Right lobe of liver (tissue), 6 donors: ENCODE results near the gene WDFY4. TPM values are rescaled to one million over a fixed set of nuclear protein-coding genes. Genes with fewer than 3 reads are reported as not detected.

ENCODE experiments used
- ATAC-seq, 4 donors: fragments of 200-7000 bp; cut with Tn5 transposase; one replicate each; pipeline ENCODE4 v1.9.1; 2020; ENCODE audit warnings: mild to moderate bottlenecking in 4 of 4, moderate library complexity in 4 of 4
- DNase-seq, 3 donors: peaks; one replicate each; pipeline ENCODE4 v3.0.0-alpha.2; 2020
- H3K27ac ChIP-seq, 3 donors: fragments of 200-600 bp; one replicate each; pipeline ENCODE4 v1.8.0; 2022
- H3K27me3 ChIP-seq, 2 donors: fragments of 200-600 bp; one replicate each; pipeline ENCODE4 v1.8.0; 2022
- H3K36me3 ChIP-seq, 4 donors: fragments of 200-600 bp; sonication (generic) in 1 of 4; one replicate each; pipeline versions ENCODE4 v1.5.1 to v1.8.0; 2017 to 2022; ENCODE audit warnings: control low read depth in 1 of 4
- H3K4me1 ChIP-seq, 4 donors: fragments of 200-600 bp; sonication (generic) in 1 of 4; one replicate each; pipeline versions ENCODE4 v1.5.1 to v1.8.0; 2017 to 2022; ENCODE audit warnings: control low read depth in 1 of 4
- H3K4me3 ChIP-seq, 3 donors: fragments of 200-600 bp; one replicate each; pipeline ENCODE4 v1.8.0; 2022
- H3K9me3 ChIP-seq, 4 donors: fragments of 200-600 bp; sonication (generic) in 1 of 4; one replicate each; pipeline versions ENCODE4 v1.5.1 to v1.8.0; 2017 to 2022; ENCODE audit warnings: control low read depth in 1 of 4
- POLR2A ChIP-seq: fragments of 450-650 bp; IDR thresholded peaks from one replicate; pipeline ENCODE4 v1.6.1; 2017; ENCODE audit warnings: antibody characterized with exemption, mild to moderate bottlenecking
- WGBS: methylation state at CpG from one replicate; pipeline ENCODE4 v1.1.6; 2018; ENCODE audit warnings: low coverage, low lambda C conversion rate; ENCODE audit not compliant: insufficient coverage; ENCODE audit errors: missing lambda C conversion rate; 5-methylcytosine and 5-hydroxymethylcytosine counted together
- intact Hi-C, 2 donors: fragments of 100-400 bp; cut with DNase I; formaldehyde crosslinking; loops; one replicate each; pipeline versions ENCODE4 v1.11.2 to v1.14.1; 2022
- total RNA-seq, 6 experiments: library from RNA; depleted of rRNA in 2 of 6; stranded (reverse); fragments of >200 nt in 2 of 6; fragmentation: NEBNext Ultra II Directional in 3 of 6; extraction: Animal tissue kit (Norgen Biotek cat#: 25700) in 3 of 6; gene quantifications; one replicate each; pipeline versions ENCODE4 v1.1.0 to v1.2.4, GENCODE V29; 2016 to 2023
- TF ChIP-seq, protein P1 (sequence below), 4 donors: fragments of 200-600 bp in 3 of 4; fragments of 450-650 bp in 1 of 4; IDR thresholded peaks; one replicate each; pipeline versions ENCODE4 v1.5.1 to v1.8.0; 2016 to 2022; ENCODE audit warnings: antibody characterized with exemption in 4 of 4, mild to moderate bottlenecking in 2 of 4
- donor health status: DM: no; HTN: yes; CAD: no.
- donor health status: DM: no; HTN: no; CAD: no.
- donor health status: DM: no; HTN: no; CAD: no.
- donor health status: DM: no; HTN: yes; CAD: no.
- donor health status: DM: no; HTN: yes; CAD: no.

WDFY4 gene
- total RNA-seq, 6 experiments from 2014 or later, result 1.4 to 4.1 (median 1.9) TPM

DNA sequence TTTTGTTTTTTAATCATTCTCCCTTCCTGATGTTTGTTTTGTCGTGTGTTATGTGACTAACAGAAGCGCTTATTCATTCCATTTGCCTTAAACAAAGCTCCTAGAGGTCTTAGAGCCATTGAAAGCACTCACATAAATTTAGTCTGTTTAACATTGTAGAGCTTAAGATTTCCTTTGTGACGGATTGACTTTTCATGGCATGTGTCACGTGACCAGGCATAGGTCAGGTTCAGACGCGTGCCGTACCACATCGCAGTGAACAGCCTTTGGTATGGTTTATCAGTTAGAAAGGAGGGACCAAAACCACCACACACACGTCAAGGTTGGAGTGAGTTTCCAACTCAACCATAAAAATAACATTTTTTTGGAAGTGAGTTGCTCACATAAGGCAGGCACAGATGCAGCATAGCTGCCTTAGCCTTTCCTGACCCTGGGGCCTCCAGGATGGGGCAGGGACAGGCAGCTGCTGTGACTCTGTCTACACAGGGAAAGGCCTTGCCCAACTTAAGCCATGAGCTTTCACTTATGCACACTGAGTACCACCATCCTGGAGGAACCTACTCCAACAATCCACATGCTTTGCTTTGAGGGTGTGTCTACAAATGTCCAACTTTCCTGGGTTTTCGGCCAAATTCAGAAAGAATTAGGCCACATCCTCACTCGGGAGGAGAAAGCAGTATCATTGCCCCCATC, 55.5 kb downstream of the WDFY4 start:
- intact Hi-C loops, result no loop called here
- ATAC-seq (no peak), DNase-seq (no peak)
- 70% methylated on average over 10 of the region's 11 CpGs for WGBS
- no peak overlapping the region for H3K4me3 ChIP-seq
- H3K27me3 ChIP-seq, result no peaks in the 10 kb centered on the region
- no peaks in the 10 kb centered on the region for H3K4me1 ChIP-seq
- no peak overlapping the region for H3K27ac ChIP-seq
- H3K36me3 ChIP-seq, result no peaks in the 10 kb centered on the region
- TF ChIP-seq, protein P1, sequence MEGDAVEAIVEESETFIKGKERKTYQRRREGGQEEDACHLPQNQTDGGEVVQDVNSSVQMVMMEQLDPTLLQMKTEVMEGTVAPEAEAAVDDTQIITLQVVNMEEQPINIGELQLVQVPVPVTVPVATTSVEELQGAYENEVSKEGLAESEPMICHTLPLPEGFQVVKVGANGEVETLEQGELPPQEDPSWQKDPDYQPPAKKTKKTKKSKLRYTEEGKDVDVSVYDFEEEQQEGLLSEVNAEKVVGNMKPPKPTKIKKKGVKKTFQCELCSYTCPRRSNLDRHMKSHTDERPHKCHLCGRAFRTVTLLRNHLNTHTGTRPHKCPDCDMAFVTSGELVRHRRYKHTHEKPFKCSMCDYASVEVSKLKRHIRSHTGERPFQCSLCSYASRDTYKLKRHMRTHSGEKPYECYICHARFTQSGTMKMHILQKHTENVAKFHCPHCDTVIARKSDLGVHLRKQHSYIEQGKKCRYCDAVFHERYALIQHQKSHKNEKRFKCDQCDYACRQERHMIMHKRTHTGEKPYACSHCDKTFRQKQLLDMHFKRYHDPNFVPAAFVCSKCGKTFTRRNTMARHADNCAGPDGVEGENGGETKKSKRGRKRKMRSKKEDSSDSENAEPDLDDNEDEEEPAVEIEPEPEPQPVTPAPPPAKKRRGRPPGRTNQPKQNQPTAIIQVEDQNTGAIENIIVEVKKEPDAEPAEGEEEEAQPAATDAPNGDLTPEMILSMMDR (IDR thresholded peaks at IDR 0.05), result no peak
- TF ChIP-seq POLR2A, result no peak
- no peaks in the 10 kb centered on the region for H3K9me3 ChIP-seq

DNA sequence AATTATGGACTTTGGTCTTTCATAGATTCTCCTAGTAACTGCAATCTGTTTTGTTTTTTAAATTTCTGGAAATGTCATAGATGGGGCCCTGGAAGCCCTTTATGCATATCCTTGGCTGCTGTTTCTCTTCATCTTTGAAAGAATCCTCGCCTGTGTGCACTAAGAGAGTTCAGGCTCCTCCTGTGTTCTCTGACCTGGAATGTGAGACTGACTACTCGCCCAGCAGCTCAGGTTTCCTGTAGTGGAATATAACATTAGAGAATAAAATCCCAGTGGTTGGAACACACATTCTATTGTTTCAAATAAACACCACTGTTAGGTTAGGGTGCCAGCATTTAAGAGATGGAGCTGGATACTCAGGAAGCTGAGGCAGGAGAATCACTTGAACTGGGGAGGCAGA, 56.3 kb downstream of the WDFY4 start:
- TF ChIP-seq, protein P1 (IDR thresholded peaks at IDR 0.05), result no peak
- Histone ChIP-seq H3K4me3 (no peak overlapping the region), H3K27ac (no peak overlapping the region), H3K4me1 (no peaks in the 10 kb centered on the region), H3K9me3 (no peaks in the 10 kb centered on the region), H3K27me3 (no peaks in the 10 kb centered on the region), H3K36me3 (no peaks in the 10 kb centered on the region)
- no peak for DNase-seq
- ATAC-seq, result no peak
- 71% methylated on average over 2 of the region's 2 CpGs for WGBS
- intact Hi-C loops, result no loop called here

DNA sequence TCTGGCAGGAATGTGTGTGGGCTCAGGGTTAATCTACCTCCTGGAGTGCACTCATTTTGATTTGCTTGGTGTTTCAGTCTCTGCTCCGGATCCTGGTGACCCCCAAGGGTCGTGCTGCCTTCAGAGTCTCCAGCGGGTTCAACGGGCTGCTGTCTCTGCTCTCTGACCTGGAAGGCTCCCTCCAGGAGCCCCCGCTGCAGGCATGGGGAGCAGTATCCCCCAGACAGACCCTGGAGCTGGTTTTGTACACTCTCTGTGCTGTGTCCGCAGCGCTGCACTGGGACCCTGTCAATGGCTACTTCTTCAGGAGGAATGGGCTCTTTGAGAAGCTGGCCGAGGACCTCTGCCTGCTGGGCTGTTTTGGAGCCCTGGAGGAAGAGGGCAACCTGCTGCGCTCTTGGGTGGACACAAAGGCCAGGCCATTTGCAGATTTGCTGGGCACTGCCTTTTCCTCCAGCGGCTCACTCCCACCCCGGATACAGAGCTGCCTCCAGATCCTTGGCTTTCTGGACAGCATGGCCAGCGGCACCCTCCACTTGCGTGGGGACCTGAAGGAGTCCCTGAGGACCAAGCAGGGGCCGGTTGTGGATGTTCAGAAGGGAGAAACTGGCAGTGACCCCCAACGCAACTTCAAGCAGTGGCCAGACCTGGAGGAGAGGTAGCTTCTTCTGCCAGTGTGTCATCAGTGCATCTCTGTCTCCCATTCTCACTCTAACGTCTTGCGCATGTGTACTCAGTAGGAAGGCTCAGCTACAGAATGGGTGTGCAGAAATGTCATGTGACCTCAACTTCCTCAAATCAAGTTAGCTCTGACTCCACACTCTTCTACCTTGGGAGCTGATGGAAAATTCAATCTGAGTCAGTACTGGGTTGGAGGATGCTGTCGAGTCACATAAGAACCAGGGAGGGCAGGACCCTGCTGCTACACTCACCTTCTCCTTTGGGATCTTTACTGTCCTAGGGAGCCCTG, 58.5 kb downstream of the WDFY4 start:
- TF ChIP-seq, protein P1 (IDR thresholded peaks at IDR 0.05), result no peak
- TF ChIP-seq POLR2A, result no peak
- WGBS, result 89% methylated on average over 4 of the region's 18 CpGs
- intact Hi-C loops, result no loop called here
- Histone ChIP-seq H3K4me1 (no peaks in the 10 kb centered on the region), H3K27ac (no peak overlapping the region), H3K27me3 (no peaks in the 10 kb centered on the region), H3K4me3 (no peak overlapping the region), H3K9me3 (no peaks in the 10 kb centered on the region), H3K36me3 (no peaks in the 10 kb centered on the region)
- ATAC-seq (peak in 3 of 4 donors; percentile 29 to 34 (median 31)), DNase-seq (no peak)

DNA sequence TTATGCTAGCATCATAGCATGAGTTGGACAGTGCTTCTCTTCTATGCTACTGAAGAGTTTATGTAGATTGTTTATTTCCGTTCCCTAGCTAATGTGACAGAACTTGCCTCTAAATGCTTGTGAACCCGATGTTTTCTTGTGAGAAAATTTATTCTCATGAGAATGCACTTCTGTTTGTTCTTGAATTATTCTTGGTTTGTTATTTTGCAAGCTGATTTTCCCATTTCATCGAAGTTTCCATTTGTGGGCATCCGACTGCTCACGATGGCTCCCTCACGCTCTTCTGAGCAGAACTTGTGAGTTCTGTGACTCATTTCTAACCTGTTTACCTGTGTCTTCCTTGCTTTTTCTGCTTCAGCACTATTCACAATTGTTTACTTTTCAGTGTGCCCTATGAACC, 59.9 kb downstream of the WDFY4 start:
- Histone ChIP-seq H3K4me1 (no peaks in the 10 kb centered on the region), H3K27ac (no peak overlapping the region), H3K4me3 (no peak overlapping the region), H3K9me3 (no peaks in the 10 kb centered on the region), H3K36me3 (no peaks in the 10 kb centered on the region), H3K27me3 (no peaks in the 10 kb centered on the region)
- TF ChIP-seq, protein P1 (IDR thresholded peaks at IDR 0.05), result no peak
- TF ChIP-seq POLR2A, result no peak
- WGBS, result 71% methylated on average over 6 of the region's 6 CpGs
- intact Hi-C loops, result no loop called here
- DNase-seq, result no peak
- ATAC-seq, result no peak
